Activated B cell treated with CpG ODN at 0.5 μM for 24 hours (primary cell): Measurements from ENCODE around the gene INO80B. TPM values are rescaled to one million over a fixed set of nuclear protein-coding genes. Genes with fewer than 3 reads are reported as not detected.

ENCODE experiments used
- ATAC-seq: fragments of 200-7000 bp; cut with Tn5 transposase; one replicate; pipeline ENCODE4 v1.10.0; 2021; ENCODE audit warnings: low read depth, mild to moderate bottlenecking, moderate library complexity
- CTCF ChIA-PET: fragments of 350-600 bp; sonication (Branson Sonifier 250); formaldehyde crosslinking; loops from one replicate; lab custom pipeline; 2021; ENCODE audit warnings: antibody characterized with exemption; lab: Charles Lee
- POLR2A ChIA-PET: fragments of 350-600 bp; sonication (Branson Sonifier 250); formaldehyde crosslinking; loops from one replicate; lab custom pipeline; 2021; ENCODE audit warnings: antibody characterized with exemption; lab: Charles Lee
- DNase-seq: peaks from one replicate; pipeline ENCODE4 v3.0.0; 2022
- H3K27ac Mint-ChIP-seq: one replicate; pipeline ENCODE4 v1.8.0; 2020; ENCODE audit warnings: mixed read lengths
- H3K27me3 Mint-ChIP-seq: one replicate; pipeline ENCODE4 v1.8.0; 2021; ENCODE audit warnings: mixed read lengths
- H3K36me3 Mint-ChIP-seq: one replicate; pipeline ENCODE4 v1.8.0; 2021; ENCODE audit warnings: low read depth, mixed read lengths
- H3K4me1 Mint-ChIP-seq: one replicate; pipeline ENCODE4 v1.8.0; 2021; ENCODE audit warnings: mixed read lengths
- H3K4me3 Mint-ChIP-seq: one replicate; pipeline ENCODE4 v1.8.0; 2020; ENCODE audit warnings: mild to moderate bottlenecking, mixed read lengths
- H3K9me3 Mint-ChIP-seq: one replicate; pipeline ENCODE4 v1.8.0; 2020; ENCODE audit warnings: mixed read lengths
- intact Hi-C: fragments of 100-400 bp; cut with micrococcal nuclease; formaldehyde crosslinking; loops from one replicate; pipeline ENCODE4 v1.15.1; 2024
- total RNA-seq: library from RNA; stranded (reverse); gene quantifications from 2 replicates; pipeline ENCODE4 v1.2.3, GENCODE V29; 2022
- TF ChIP-seq, protein P1 (sequence below): fragments of 200-600 bp; IDR thresholded peaks from one replicate; pipeline ENCODE4 v1.8.0; 2022; ENCODE audit warnings: antibody characterized with exemption, mild to moderate bottlenecking

Gene INO80B
- total RNA-seq, 1 donor from 2014 or later: 51.3 TPM

DNA sequence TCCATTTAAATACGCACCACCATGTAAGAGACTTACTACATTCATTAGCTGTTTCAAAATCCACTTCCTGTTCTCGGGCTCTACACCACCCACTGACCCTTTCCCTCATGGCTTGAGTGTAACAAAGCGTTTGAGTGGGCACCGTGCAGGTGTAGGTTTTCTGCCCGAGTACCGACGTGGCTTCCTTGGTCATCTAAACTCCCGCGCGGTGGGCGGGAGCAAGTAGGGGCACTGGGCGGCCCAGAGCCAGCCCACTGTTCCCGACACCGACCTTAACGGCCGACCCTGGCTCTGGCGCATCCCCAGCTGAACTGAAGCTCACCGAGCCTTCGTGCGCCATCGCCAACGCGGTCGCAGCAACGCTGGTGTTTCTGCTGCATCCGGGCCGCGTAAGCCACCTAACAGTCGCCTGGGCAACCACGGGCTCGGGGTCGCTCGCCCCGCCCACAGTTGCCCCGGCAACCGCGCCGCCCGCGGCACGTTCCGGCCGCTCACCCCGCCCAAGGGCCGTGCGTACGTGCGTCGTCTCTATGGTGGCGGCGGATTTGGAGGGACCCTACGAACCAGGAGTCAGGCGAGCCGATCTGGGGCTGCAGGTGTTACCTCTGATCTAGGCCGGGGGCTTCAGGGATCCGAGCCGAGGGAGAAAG lies 33.5 kb upstream of the INO80B start, which contains the start of the genes C2orf81 and WDR54:
Gene C2orf81 (minus strand): TSS at position 399 of the 650 bp plus-strand sequence. CDS start 59 bp downstream, at position 340.
Gene WDR54 (plus strand): TSS at position 510 of the 650 bp plus-strand sequence. CDS start 424 bp downstream, outside the sequence.
- TF ChIP-seq, protein P1, sequence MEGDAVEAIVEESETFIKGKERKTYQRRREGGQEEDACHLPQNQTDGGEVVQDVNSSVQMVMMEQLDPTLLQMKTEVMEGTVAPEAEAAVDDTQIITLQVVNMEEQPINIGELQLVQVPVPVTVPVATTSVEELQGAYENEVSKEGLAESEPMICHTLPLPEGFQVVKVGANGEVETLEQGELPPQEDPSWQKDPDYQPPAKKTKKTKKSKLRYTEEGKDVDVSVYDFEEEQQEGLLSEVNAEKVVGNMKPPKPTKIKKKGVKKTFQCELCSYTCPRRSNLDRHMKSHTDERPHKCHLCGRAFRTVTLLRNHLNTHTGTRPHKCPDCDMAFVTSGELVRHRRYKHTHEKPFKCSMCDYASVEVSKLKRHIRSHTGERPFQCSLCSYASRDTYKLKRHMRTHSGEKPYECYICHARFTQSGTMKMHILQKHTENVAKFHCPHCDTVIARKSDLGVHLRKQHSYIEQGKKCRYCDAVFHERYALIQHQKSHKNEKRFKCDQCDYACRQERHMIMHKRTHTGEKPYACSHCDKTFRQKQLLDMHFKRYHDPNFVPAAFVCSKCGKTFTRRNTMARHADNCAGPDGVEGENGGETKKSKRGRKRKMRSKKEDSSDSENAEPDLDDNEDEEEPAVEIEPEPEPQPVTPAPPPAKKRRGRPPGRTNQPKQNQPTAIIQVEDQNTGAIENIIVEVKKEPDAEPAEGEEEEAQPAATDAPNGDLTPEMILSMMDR: no peak
- POLR2A ChIA-PET: interaction anchor here (0.6 to 4.8 kb wide), 12 partner anchors 15 to 414 kb away, joined by 3 to 35 read pairs (median 4); partner anchors contain the start of genes INO80B, MOGS, MRPL53 and WBP1
- H3K4me3 Mint-ChIP-seq: peak within 1 kb of the TSS; percentile 99
- peak within 1 kb of the TSS; percentile 96 for H3K27ac Mint-ChIP-seq
- H3K4me1 Mint-ChIP-seq: peaks cover 44% of the 10 kb centered on the region
- CTCF ChIA-PET: interaction anchor here (1.2 to 1.6 kb wide), 2 partner anchors 19 to 35 kb away, joined by 3 to 6 read pairs; no protein-coding TSS in a partner anchor
- intact Hi-C loops: loop anchor here (1.0 to 5.0 kb wide), 9 partner anchors 19 to 224 kb away; partner anchors contain the start of genes AUP1, CCDC142, HTRA2 and MRPL53
- H3K36me3 Mint-ChIP-seq: peaks cover 17% of the 10 kb centered on the region
- ATAC-seq (peak; percentile 88), DNase-seq (peak; percentile 97)
- H3K27me3 Mint-ChIP-seq: no peaks in the 10 kb centered on the region
- H3K9me3 Mint-ChIP-seq: no peaks in the 10 kb centered on the region

DNA sequence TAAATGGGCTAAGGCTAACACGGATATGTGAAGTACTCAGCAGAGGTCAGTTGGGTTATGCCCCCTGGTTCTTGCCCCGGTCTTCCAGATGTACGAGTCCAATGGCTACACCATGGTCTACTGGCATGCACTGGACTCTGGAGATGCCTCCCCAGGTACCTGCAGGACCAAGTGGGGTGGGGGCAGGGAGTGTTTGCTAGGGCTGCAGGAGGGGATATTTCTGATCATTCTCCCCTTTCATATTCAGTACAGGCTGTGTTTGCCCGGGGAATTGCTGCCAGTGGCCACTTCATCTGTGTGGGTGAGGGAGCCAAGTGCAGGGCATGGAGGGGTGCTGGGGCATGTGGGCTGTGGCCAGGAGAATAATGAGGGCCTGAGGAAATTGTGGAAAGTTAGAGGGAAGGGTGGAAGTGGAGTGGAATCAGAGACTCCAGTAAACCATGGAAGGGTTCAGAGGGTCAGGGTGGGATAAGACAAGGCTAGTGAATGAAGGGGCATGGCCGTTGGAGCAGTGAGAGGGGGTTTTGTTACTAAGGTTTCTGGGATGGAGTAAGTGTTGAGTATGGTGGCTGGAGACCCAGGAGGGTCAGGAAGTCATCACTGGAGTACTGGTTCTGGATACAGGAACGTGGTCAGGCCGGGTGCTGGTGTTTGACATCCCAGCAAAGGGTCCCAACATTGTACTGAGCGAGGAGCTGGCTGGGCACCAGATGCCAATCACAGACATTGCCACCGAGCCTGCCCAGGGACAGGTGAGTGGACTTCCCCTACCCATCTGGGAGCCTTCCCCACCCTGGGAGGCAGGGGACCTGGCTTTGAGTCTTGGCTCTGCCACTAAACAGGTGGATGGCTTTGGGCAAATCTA lies 31.4 kb upstream of the INO80B start:
- intact Hi-C loops: loop anchor here (5.0 kb wide), 2 partner anchors 49 to 226 kb away; partner anchors contain the start of genes MRPL53 and MTHFD2
- Mint-ChIP-seq H3K36me3 (peaks cover 26% of the 10 kb centered on the region), H3K4me3 (peak overlapping the region; percentile 66), H3K9me3 (no peaks in the 10 kb centered on the region), H3K27ac (no peak overlapping the region), H3K27me3 (no peaks in the 10 kb centered on the region), H3K4me1 (peaks cover 32% of the 10 kb centered on the region)
- TF ChIP-seq, protein P1: no peak
- no peak for ATAC-seq
- DNase-seq: no peak
- ChIA-PET CTCF (no interaction called here), POLR2A (interaction anchor here (0.5 to 0.8 kb wide), 2 partner anchors 16 to 42 kb away, joined by 3 to 4 read pairs; no protein-coding TSS in a partner anchor)

DNA sequence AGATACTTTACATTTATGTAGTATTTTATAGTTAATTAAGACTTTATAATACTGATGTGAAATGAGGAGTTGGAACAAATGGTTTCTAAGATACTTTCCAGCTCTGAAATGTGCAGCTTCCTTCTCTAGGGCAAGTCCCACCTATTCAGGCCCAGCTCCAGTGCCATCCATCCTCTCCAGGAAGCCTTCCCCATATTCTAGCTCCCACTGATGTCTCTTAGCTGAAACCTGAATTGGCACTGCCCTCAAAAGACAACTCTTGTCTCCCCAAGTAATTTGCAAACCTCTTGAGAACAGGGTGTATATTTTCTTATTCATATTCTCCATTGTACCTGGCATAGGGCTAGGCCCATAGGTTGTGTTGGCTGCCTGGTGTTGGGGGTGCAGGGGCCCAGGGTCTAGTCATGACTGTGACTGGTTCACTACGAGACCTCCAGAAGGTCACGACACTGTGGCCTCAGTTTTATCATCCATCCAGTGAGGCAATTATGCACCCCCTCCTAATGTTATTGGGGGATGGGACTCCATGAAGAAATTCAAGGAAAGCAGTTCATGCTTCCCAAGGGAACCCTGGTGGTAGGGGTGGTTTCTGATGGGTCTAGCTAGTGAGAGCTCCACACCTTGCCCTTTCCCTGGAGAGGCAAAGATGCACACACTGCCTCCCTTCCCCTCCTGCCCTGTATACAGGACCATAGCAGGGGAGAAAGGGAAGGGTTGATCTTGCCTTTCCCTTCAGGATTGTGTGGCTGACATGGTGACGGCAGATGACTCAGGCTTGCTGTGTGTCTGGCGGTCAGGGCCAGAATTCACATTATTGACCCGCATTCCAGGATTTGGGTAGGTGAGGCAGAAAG lies 30.5 kb upstream of the INO80B start:
- Mint-ChIP-seq H3K27ac (no peak overlapping the region), H3K4me1 (peaks cover 24% of the 10 kb centered on the region), H3K27me3 (no peaks in the 10 kb centered on the region), H3K9me3 (no peaks in the 10 kb centered on the region), H3K36me3 (peaks cover 27% of the 10 kb centered on the region), H3K4me3 (no peak overlapping the region)
- POLR2A ChIA-PET: interaction anchor here (0.5 to 0.8 kb wide), 3 partner anchors 15 to 68 kb away, joined by 3 to 4 read pairs (median 3); no protein-coding TSS in a partner anchor
- DNase-seq (no peak), ATAC-seq (no peak)
- intact Hi-C loops: loop anchor here (5.0 kb wide), 2 partner anchors 48 to 227 kb away; partner anchors contain the start of genes MRPL53 and MTHFD2
- TF ChIP-seq, protein P1: no peak
- CTCF ChIA-PET: no interaction called here

DNA sequence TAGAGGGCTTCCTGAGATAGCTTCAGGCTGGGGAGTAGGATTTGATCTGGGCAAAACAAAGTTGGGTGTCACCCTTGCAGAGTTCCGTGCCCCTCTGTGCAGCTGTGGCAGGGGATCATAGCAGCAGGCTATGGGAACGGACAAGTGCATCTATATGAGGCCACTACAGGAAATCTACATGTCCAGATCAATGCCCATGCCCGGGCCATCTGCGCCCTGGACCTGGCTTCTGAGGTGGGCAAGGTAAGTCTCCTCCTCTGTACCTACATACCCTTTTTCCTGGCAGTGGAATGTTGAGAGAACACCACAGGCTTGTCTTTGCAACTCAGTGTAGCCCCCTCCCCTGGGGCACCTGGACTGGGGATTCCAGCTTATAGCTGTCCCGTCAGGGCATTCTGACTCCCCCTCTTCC lies 29.9 kb upstream of the INO80B start:
- TF ChIP-seq, protein P1: no peak
- CTCF ChIA-PET: no interaction called here
- Mint-ChIP-seq H3K36me3 (peaks cover 30% of the 10 kb centered on the region), H3K27ac (no peak overlapping the region), H3K4me1 (peaks cover 18% of the 10 kb centered on the region), H3K27me3 (no peaks in the 10 kb centered on the region), H3K4me3 (no peak overlapping the region), H3K9me3 (no peaks in the 10 kb centered on the region)
- ATAC-seq: no peak
- DNase-seq: no peak
- POLR2A ChIA-PET: interaction anchor here (0.7 kb wide), 1 partner anchor 67 kb away, joined by 3 read pairs; no protein-coding TSS in a partner anchor
- intact Hi-C loops: loop anchor here (5.0 kb wide), 2 partner anchors 47 to 228 kb away; partner anchors contain the start of genes MRPL53 and MTHFD2
